HG02642 (cell line): ENCODE data around the gene BICD1.
"Not testable (repeated sequence)": the region's sequence is repeated elsewhere in the genome, so short reads cannot be mapped to it uniquely, and the experiment has no call there.

ENCODE experiments used
- ATAC-seq: cut with Tn5 transposase; IDR thresholded peaks from one replicate; pipeline ENCODE4 v1.9.1; 2021; ENCODE audit warnings: mild to moderate bottlenecking; ENCODE audit not compliant: unreplicated experiment, poor library complexity

BICD1 gene

DNA sequence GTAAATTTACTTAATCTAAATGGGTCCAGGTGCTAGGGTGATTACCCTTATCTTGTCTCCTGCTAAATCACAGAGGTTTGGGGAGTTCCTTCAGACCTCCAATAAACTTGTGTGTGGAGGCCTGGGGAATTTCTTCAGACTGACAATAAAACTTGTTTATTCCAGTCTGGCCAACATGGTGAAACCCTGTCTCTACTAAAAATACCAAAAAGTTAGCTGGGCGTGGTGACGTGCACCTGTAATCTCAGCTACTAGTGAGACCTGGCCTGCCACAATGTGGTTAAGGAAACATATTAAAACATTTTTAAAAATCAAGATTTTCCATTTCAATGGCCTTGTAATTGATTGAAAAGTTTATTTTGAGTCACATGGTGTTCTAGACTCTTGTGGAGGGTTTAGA is 165.8 kb downstream of the BICD1 start:
- ATAC-seq = peak; percentile 53

GRCh38 chr12:32273063-32273522 is 166.4 kb downstream of the BICD1 start:
- peak; percentile 50 for ATAC-seq

DNA sequence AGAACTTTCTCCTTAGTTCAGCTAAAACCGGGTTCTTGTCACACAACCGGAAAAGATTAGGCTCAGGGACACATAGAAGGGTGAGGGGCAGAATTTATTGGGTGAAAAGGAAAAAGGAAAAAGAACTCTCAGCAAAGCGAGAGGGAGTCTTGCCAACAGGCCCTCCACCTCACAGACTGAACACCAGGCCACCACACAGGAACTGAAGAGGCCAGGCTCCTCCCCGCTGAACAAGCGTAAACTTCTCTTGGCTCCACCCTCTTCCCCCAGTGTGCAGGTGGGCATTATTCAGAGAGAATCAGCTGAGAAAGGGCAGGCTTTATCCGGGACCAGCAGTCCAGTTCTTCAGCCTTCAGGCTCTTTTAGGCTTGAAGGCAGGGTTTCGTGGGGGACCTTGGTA is 167.1 kb downstream of the BICD1 start:
- peak; percentile 86 for ATAC-seq

DNA sequence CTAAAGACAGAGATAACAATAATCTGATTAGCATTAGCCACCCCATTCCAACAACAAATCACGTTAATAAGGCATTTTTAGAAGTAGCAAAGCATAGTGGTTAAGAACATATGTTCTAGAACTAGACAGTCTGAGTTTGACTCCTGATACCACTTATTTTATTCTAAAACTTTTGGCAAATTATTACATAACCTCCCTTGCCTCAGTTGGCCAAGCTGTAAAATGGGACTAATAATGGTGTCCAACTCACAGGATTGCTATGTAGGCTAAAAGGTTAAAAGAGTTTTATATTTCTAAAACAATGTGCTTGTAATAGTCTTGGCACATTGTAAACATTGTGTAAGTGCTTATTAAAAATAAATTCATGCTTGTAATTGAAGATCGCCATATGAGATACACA is 168.0 kb downstream of the BICD1 start:
- ATAC-seq = no peak

GRCh38 chr12:32275520-32275919 is 168.9 kb downstream of the BICD1 start:
- not testable (repeated sequence) for ATAC-seq

DNA sequence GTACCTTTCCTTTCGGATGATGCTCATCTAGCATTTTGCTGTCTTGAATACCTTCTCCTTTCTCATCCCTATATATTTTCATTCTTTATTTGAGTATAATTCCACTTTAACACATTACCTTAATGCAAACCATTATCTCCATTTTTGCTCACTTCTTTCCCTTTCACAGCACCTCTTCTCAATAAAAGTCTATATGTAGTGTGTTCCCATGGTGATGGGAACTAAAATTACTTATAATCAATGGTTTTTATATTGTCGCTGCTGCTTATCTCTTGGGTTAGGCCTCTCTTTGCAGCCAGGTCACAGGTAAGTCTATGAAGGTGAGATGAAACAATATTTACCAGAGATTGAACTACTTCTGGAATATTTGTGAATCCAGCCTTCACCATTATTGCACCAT is 171.1 kb downstream of the BICD1 start:
- ATAC-seq = no peak

GRCh38 chr12:32281098-32281497 is 174.5 kb downstream of the BICD1 start:
- ATAC-seq = no peak

DNA sequence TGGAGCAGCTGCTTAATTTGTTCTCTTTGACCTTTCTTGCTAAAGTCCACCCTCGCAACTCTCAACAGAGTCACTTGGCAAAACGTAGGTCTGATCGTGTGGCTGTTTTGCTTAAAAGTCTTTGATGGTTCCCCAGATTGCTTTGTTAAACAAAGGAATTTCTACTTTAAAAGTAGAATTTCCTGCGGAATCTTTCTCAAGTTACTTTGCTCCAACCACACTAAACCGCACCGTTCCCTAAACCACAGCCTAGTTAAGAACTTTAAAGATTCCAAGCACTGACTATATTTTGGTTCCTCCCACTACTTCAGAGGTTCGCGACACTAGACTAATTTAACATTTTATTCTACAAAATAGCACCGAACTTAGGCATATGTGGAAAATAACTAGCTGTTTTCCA is 177.9 kb downstream of the BICD1 start:
- no peak for ATAC-seq

GRCh38 chr12:32285021-32285420 is 178.4 kb downstream of the BICD1 start:
- no peak for ATAC-seq

DNA sequence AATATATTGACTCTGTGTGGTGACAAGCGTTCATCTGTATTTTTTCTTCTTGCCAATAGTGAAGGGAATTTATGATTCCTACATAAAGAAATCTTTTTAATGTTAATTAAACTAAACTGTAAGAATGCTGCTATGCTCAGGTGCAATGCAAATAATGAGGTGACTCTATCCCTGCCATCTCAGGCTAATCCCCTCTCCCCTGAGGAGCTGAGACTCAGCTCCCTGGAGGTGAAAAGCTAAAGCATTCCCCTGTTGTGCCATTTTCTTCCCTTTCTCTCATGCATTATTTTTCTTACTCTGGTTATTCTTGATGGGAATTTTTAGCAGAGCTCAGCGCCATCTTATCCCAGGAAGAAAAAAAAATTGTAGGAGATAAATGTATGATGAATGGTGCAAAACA is 178.8 kb downstream of the BICD1 start:
- no peak for ATAC-seq

DNA sequence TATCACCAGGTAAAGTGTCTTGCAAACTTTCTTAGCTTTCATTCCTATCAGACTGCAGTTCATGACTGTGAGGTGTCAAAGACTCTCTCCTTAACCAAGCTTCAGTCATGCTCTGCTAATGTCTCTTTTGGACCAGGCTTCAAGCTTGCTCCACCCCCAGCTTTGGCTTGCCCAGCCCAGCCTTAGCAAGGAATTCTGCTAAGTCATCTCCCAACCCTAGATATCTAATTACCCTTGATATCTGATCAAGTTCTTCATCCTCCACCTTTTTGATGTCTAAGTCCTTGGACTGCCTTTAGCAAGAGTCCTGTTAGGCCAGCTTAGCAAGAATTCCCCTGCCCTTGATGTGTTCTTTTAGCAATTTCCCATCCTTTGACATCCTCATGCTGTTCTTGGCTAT is 183.8 kb downstream of the BICD1 start:
- no peak for ATAC-seq

- no peak for ATAC-seq
Observed at GRCh38 chr12:32292151-32292550, 185.5 kb downstream of the BICD1 start.

DNA sequence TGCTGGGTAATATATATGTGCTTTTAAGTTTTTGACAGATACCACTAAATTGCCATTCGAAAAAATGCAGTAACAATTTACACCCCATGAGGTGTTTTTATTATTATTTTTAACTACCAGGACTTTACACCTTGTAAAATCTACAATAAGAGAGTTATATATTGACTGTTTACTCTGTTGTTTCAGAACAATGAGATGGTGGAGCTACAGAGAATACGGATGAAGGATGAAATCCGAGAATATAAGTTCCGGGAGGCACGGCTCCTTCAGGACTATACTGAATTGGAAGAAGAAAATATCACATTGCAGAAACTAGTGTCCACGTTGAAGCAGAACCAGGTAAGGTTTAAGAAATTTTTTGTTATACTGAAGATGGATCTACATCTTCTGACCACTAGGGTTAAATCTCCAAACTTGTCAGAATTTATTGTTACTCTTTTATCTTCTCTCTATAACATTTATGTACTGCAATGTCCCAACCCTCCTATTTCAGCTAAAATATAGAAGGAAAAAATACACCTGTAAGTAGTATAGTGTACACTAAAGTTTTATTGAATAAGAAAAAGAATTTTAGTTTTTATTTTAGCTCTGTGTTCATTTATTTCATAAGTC is 187.3 kb downstream of the BICD1 start:
- no peak for ATAC-seq

GRCh38 chr12:32296567-32296966 is 189.9 kb downstream of the BICD1 start:
- no peak for ATAC-seq

DNA sequence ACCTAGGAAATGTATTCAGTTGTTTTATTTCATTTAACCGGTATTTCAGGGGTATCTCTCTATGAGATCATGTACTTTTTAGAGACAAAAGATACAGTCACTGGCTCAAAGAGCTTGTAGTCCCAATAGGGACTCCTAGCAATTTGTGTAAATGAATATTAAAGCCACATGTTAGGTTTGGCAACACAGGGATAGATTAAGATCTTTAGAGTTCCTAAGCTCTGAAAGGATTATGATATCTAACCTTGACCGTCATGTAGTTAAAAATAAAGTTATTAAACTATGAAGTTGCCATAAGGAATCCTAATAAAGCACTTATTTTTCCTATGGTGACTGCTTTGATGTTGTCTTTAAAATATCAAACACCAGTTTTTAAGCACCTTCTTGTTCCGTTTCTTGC is 192.3 kb downstream of the BICD1 start:
- ATAC-seq = no peak

DNA sequence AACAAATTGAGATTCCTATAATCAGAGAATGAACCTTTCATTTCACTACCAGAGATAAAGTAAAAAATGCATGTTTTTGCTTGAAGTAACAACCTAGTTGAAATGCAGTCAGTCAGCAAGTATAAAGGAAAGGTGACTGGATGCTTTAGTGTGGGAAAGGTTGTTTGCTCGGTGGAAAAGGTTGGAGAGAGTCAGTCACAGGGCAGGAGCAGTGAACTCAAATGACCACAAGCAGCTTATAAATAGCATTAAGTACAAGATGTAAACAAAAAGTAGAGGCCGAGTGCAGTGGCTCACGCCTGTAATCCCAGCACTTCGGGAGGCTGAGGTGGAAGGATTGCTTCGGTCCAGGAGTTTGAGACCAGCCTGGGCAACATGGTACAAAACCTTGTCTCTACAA is 194.6 kb downstream of the BICD1 start:
- ATAC-seq = no peak

DNA sequence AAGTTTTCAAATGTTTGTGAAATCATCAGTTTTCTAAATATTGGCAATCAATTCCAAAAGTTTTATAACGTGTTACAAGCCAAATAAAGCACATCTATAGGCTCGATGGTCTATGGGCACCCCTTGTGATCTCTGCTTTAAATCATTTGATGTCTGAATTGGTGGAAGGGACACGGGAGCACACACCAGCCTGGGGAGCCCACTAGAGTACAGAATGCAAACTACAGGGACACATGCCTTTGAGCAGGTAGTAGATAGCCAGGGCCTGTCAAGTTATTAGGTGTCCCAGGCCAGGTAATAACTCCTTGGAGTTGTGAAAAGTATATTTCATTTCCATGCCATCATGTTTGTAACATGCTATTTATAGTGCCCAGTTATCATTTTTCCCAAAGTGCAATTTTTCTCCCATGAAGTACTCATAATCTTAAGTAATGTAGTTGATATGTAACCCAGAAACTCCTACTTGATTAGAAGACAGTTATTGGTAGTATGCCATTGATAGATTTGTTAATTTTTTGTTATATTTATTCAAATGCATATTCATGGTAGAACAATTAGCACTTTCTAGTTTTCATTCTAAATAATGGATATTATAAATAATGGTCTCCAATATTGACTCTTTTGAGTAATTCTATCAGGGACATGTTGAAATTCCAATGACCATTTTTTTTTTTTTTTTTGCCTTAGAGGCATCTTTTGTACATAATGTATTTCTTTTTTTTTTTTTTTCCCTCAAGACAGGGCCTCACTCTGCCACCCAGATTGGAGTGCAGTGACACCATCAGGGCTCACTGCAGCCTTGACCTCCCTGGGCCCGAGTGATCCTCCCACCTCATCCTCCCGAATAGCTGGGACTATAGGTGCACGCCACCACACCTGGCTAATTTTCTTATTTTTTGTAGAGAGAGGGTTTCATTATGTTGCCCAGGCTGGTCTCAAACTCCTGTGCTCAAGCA is 195.8 kb downstream of the BICD1 start:
- ATAC-seq = peak; percentile 94

GRCh38 chr12:32303174-32303549 is 196.5 kb downstream of the BICD1 start:
- no peak for ATAC-seq

DNA sequence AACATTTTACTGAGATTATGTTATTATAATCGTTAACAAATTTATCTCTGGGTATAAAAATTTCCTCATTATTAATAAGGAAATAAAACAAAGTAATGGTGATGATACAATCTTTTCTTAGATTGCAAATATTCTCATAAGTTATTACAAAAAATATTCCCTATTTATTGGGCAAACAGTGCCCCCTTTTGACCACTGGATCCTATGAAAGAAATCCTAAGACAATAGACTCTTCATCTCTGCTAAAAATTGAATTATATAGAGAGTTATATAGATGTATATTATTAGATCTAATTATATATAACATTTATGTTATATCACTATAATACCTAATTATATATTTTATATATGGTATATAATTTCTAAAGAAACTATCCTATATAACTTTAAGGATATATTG is 198.5 kb downstream of the BICD1 start:
- no peak for ATAC-seq

DNA sequence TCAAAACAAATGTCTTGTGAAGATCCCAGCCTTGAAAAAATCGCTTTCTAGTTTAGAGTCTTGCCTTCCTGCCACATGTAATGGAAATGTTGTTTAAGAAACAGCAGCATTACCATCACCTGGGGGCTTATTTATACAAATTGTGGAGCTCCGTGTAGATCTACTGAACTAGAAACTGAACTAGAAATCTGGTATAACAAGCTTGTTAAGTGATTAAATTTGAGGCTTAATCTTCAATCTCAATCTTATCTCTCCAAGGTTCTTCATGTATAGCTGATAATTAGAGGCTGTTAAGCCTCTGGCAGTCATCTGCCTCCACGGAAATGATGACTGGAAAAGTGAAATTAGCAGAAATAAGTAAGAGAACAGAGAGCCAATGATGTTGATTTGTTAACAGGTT is 200.7 kb downstream of the BICD1 start:
- no peak for ATAC-seq

DNA sequence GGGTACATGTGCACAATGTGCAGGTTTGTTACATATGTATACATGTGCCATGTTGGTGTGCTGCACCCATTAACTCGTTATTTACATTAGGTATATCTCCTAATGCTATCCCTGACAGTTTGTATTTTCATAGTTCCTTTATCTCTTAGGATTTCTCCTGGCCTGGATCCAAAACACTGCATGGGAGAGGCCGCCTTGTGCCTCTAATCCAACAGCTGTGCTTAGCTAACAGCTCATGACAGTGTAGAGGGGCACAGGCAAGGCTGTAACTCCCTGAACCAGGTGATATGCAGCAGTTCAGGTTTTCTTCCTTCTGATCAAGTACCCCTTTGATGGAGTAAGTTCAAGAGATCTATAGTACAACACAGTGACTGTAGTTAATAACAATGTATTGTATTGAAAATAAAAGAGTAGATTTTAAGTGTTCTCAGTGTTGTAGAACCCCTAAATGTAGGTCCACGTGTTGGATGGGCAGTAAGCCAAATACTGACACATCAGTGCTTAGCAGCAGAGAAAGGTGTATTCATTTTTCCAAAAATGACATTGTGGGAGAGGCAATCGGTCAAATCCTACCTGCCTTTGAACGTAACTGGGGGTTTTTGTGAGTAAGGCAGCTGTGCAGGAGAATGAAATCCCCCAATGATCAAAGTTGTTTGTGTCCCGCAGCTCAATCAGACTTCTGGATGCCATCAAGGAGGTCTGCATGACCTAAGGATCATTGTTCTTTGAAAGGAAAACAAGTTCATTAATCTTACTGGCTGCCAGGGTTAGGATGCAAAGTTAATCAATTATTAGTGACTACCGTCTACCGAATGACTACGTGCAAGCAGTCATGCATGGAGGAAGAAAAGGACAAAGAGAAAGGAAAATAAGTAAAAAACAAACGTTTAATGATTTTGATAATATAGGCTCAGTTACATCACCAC is 203.4 kb downstream of the BICD1 start:
- no peak for ATAC-seq
